DND-41 (cell line): ENCODE data around the gene ADORA2A.

ENCODE experiments used
- ATAC-seq: fragments of 200-7000 bp; cut with Tn5 transposase; 3 replicates; pipeline ENCODE4 v1.9.1; 2021; ENCODE audit warnings: low read depth; ENCODE audit not compliant: insufficient read depth
- DNase-seq: peaks from one replicate; pipeline ENCODE4 v3.0.0-alpha.2; 2020
- H2AFZ ChIP-seq: 2 replicates; pipeline ENCODE4 v1.6.0; 2012; ENCODE audit warnings: low read depth, low read length
- H3K27ac ChIP-seq: 2 replicates; pipeline ENCODE4 v1.5.1; 2012; ENCODE audit warnings: low read length, inconsistent platforms
- H3K27me3 ChIP-seq: fragments of 200-600 bp; sonication (generic); 2 replicates; pipeline ENCODE4 v1.6.0; 2012; ENCODE audit warnings: low read length, mild to moderate bottlenecking, inconsistent platforms; ENCODE audit not compliant: insufficient read depth, poor library complexity
- H3K36me3 ChIP-seq: 2 replicates; pipeline ENCODE4 v1.5.1; 2012; ENCODE audit warnings: low read length, inconsistent platforms; ENCODE audit not compliant: insufficient read depth
- H3K4me1 ChIP-seq: 2 replicates; pipeline ENCODE4 v1.5.1; 2012; ENCODE audit warnings: mild to moderate bottlenecking, low read length; ENCODE audit not compliant: insufficient read depth
- H3K4me2 ChIP-seq: 2 replicates; pipeline ENCODE4 v1.6.0; 2012; ENCODE audit warnings: mild to moderate bottlenecking, moderate library complexity, low read length, inconsistent platforms; ENCODE audit not compliant: insufficient read depth
- H3K4me3 ChIP-seq, 2 experiments: fragments of 200-600 bp in 1 of 2; shearing (Covaris generic) in 1 of 2; 2 replicates each; pipeline ENCODE4 v1.5.1; 2012 to 2016; ENCODE audit warnings: inconsistent platforms in 2 of 2, low read length in 2 of 2, mild to moderate bottlenecking in 2 of 2, low read depth in 1 of 2, moderate library complexity in 1 of 2
- H3K79me2 ChIP-seq: 2 replicates; pipeline ENCODE4 v1.6.0; 2012; ENCODE audit warnings: low read length, inconsistent platforms; ENCODE audit not compliant: insufficient read depth
- H3K9ac ChIP-seq: 2 replicates; pipeline ENCODE4 v1.6.0; 2012; ENCODE audit warnings: low read depth, mild to moderate bottlenecking, inconsistent platforms, low read length, moderate library complexity
- H3K9me3 ChIP-seq: 2 replicates; pipeline ENCODE4 v1.5.1; 2012; ENCODE audit warnings: low read length, moderate library complexity, mild to moderate bottlenecking, inconsistent platforms; ENCODE audit not compliant: insufficient read depth, severe bottlenecking
- H4K20me1 ChIP-seq: 2 replicates; pipeline ENCODE4 v1.6.0; 2012; ENCODE audit warnings: low read length; ENCODE audit not compliant: insufficient read depth
- CTCF ChIP-seq: IDR thresholded peaks from 2 replicates; pipeline ENCODE4 v1.5.1; 2012; ENCODE audit warnings: borderline replicate concordance, low read length, moderate library complexity, mild to moderate bottlenecking; ENCODE audit not compliant: poor library complexity, severe bottlenecking; ENCODE audit errors: extremely low read depth
- EZH2 ChIP-seq: IDR thresholded peaks from 3 replicates; pipeline ENCODE4 v1.6.1; 2012; ENCODE audit warnings: borderline replicate concordance, low read depth, mild to moderate bottlenecking, moderate library complexity, low read length, inconsistent platforms; ENCODE audit not compliant: severe bottlenecking

Gene ADORA2A

GRCh38 chr22:24427500-24428164 lies at the start of gene ADORA2A:
Gene ADORA2A (plus strand): TSS chr22:24427599. CDS start chr22:24433405, 5,806 bp downstream.
- TF ChIP-seq EZH2 = no peak
- no peak for TF ChIP-seq CTCF
- Histone ChIP-seq H2AFZ (peak within 1 kb of the TSS; percentile 71), H3K9ac (peak within 1 kb of the TSS; percentile 82), H3K9me3 (no peaks in the 10 kb centered on the region), H4K20me1 (no peaks in the 10 kb centered on the region), H3K4me3 (peak within 1 kb of the TSS in 1 of 2 experiments; percentile 54; a peak in 3 of 4 replicates), H3K27me3 (no peaks in the 10 kb centered on the region), H3K4me2 (peak within 1 kb of the TSS; percentile 71), H3K36me3 (no peaks in the 10 kb centered on the region), H3K4me1 (peaks cover 80% of the 10 kb centered on the region), H3K79me2 (peaks cover 41% of the 10 kb centered on the region), H3K27ac (peak within 1 kb of the TSS; percentile 95)
- ATAC-seq = peak; percentile 85
- peak; percentile 96 for DNase-seq

GRCh38 chr22:24379536-24379935 lies 47.9 kb upstream of the ADORA2A start:
- Histone ChIP-seq H3K36me3 (peaks cover 47% of the 10 kb centered on the region), H4K20me1 (no peaks in the 10 kb centered on the region), H3K79me2 (peaks cover 9% of the 10 kb centered on the region), H2AFZ (no peak overlapping the region), H3K4me1 (peaks cover 43% of the 10 kb centered on the region), H3K27me3 (no peaks in the 10 kb centered on the region), H3K4me2 (peak overlapping the region; percentile 42), H3K27ac (peak overlapping the region; percentile 92), H3K9me3 (no peaks in the 10 kb centered on the region), H3K9ac (peak overlapping the region; percentile 40), H3K4me3 (no peak overlapping the region)
- peak; percentile 98 for ATAC-seq
- TF ChIP-seq CTCF (no peak), EZH2 (no peak)
- peak; percentile 57 for DNase-seq

GRCh38 chr22:24380220-24380904 lies 47.0 kb upstream of the ADORA2A start:
- Histone ChIP-seq H2AFZ (no peak overlapping the region), H4K20me1 (no peaks in the 10 kb centered on the region), H3K4me1 (peaks cover 43% of the 10 kb centered on the region), H3K79me2 (peaks cover 9% of the 10 kb centered on the region), H3K36me3 (peaks cover 40% of the 10 kb centered on the region), H3K9me3 (no peaks in the 10 kb centered on the region), H3K4me2 (peak overlapping the region; percentile 42), H3K9ac (peak overlapping the region; percentile 40), H3K27me3 (no peaks in the 10 kb centered on the region), H3K4me3 (no peak overlapping the region), H3K27ac (peak overlapping the region; percentile 92)
- DNase-seq = no peak
- TF ChIP-seq CTCF (no peak), EZH2 (no peak)
- peak; percentile 8; the same call in 2 of the 3 replicates for ATAC-seq
